Spleen (tissue), 11 donors: ENCODE results near the gene PDE6G. TPM values are rescaled to one million over a fixed set of nuclear protein-coding genes. Genes with fewer than 3 reads are reported as not detected.
A peak's percentile ranks its signal among the peaks of the same experiment; 100 is the strongest.

ENCODE experiments used
- DNase-seq: peaks from one replicate; pipeline ENCODE4 v3.0.0-alpha.2; 2020
- H3K27ac ChIP-seq, 8 donors: fragments of 200-600 bp; sonication (generic) in 7 of 8; 1 replicate in 4 of 8; 2 replicates in 4 of 8; pipeline versions ENCODE4 v1.5.0 to v1.8.0; 2016 to 2021; ENCODE audit warnings: inconsistent platforms in 4 of 8, mild to moderate bottlenecking in 4 of 8, moderate library complexity in 1 of 8
- H3K27me3 ChIP-seq, 7 donors: fragments of 200-600 bp; sonication (generic) in 6 of 7; replicated peaks in 1 of 7; 1 replicate in 4 of 7; 2 replicates in 3 of 7; pipeline versions ENCODE4 v1.5.0 to v1.8.0; 2016 to 2021; ENCODE audit warnings: inconsistent platforms in 3 of 7, mild to moderate bottlenecking in 1 of 7
- H3K36me3 ChIP-seq, 6 donors: fragments of 200-600 bp; sonication (generic) in 5 of 6; 1 replicate in 4 of 6; 2 replicates in 2 of 6; pipeline versions ENCODE4 v1.5.0 to v1.8.0; 2016 to 2021; ENCODE audit warnings: inconsistent platforms in 2 of 6
- H3K4me1 ChIP-seq, 6 donors: fragments of 200-600 bp; sonication (generic) in 5 of 6; 1 replicate in 3 of 6; 2 replicates in 3 of 6; pipeline versions ENCODE4 v1.5.0 to v1.8.0; 2016 to 2021; ENCODE audit warnings: inconsistent platforms in 3 of 6
- H3K4me3 ChIP-seq, 8 donors: fragments of 200-600 bp; sonication (generic) in 7 of 8; 1 replicate in 4 of 8; 2 replicates in 4 of 8; pipeline versions ENCODE4 v1.5.0 to v1.8.0; 2016 to 2021; ENCODE audit warnings: inconsistent platforms in 4 of 8, mild to moderate bottlenecking in 4 of 8, moderate library complexity in 2 of 8
- H3K9me3 ChIP-seq, 8 donors: fragments of 200-600 bp; sonication (generic) in 7 of 8; 1 replicate in 4 of 8; 2 replicates in 4 of 8; pipeline versions ENCODE4 v1.5.0 to v1.8.0; 2016 to 2021; ENCODE audit warnings: inconsistent platforms in 4 of 8
- POLR2A ChIP-seq, 3 donors: fragments of 450-650 bp; IDR thresholded peaks; one replicate each; pipeline ENCODE4 v1.5.1; 2017; ENCODE audit warnings: antibody characterized with exemption in 3 of 3, mild to moderate bottlenecking in 1 of 3
- POLR2AphosphoS5 ChIP-seq, 3 donors: sonication (generic); formaldehyde crosslinking; IDR thresholded peaks; one replicate each; pipeline ENCODE4 v1.5.1; 2017; ENCODE audit warnings: antibody characterized with exemption in 3 of 3
- WGBS, 5 donors: extraction: QIAGEN DNeasy Blood & Tissue Kit in 3 of 5; methylation state at CpG; one replicate each; pipeline versions ENCODE4 v1.1.5 to v1.1.7; 2013 to 2018; 5-methylcytosine and 5-hydroxymethylcytosine counted together
- intact Hi-C: fragments of 100-400 bp; cut with DNase I; formaldehyde crosslinking; loops from one replicate; pipeline ENCODE4 v1.15.0; 2023; ENCODE audit warnings: low total_unique reads
- polyA plus RNA-seq, 3 donors: library from polyadenylated mRNA; stranded (reverse); fragments of 200-250 nt; gene quantifications; one replicate each; pipeline ENCODE4 v1.2.1, GENCODE V29; 2013
- total RNA-seq, 7 donors: library from RNA; depleted of rRNA in 3 of 7; stranded (reverse); fragments of >200 nt in 3 of 7; fragmentation: NEBNext Ultra II Directional in 4 of 7; extraction: Animal tissue kit (Norgen Biotek cat#: 25700) in 4 of 7; gene quantifications; one replicate each; pipeline versions ENCODE4 v1.1.0 to v1.2.1, GENCODE V29; 2016 to 2021
- TF ChIP-seq, protein P1 (sequence below), 11 experiments: fragments of 200-600 bp in 7 of 11; fragments of 450-650 bp in 4 of 11; sonication (generic) in 4 of 11; IDR thresholded peaks in 8 of 11; conservative IDR thresholded peaks in 3 of 11; 1 replicate in 7 of 11; 2 replicates in 4 of 11; pipeline versions ENCODE4 v1.4.0 to v1.8.0; 2016 to 2021; ENCODE audit warnings: antibody characterized with exemption in 11 of 11, inconsistent platforms in 4 of 11, mild to moderate bottlenecking in 1 of 11
- donor health status: healthy with polysubstance abuse.
- donor health status: DM: no; HTN: no; CAD: no; lungs with moderate emphysema.
- donor health status: DM: no; HTN: no; CAD: no.
- donor health status: Bipolar disorder and iron deficiency.
- donor health status: healthy.
- donor health status: DM: no; HTN: no; CAD: no.
- donor health status: DM: yes; HTN: yes; CAD: no.

Gene PDE6G
- total and polyA plus RNA-seq, 10 donors = 6.7 to 27.0 (median 19.4) TPM

DNA sequence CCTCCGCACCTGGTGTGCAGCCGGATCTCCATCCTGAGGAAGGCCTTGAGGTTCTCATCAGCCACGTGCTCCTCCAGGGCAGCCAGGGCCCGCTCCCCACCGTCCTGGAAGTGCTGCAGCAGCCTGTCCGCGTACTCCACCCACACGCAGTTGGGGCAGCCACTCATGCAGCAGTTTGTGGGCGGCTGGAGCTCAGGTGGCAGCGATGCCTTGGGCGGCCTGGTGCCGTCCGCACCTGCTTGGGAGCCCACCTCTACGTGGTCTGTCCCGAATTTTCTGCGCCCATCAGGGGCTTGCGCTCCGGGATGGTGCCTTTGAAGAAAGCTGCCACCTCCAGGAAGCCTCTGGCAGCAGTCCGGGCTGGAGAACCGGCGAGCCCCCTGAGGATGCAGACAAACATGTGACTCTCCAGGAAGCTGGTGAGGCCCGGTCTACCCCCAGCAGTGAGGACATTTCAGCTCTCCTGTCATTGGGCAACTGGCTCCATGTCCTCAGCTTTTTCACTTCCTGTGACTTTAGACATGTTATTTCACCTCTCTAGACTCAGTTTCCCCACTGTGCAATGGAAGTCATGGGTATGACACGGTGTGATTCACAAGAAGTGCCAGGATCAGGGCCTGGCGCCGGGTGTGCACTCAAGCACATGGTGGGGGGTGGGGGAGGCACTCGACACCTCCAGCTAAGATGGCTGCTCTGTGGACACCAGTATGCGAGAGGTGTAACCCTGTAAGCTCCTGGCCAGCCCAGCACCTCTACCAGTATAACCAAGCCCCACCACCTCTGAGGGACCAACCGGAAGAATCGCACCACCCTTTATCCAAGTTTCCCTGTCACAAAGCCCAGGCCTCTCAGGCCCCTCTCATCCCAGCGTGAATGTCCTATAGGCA, 9.1 kb upstream of the PDE6G start:
- Histone ChIP-seq H3K27me3 (no peaks in the 10 kb centered on the region), H3K9me3 (no peaks in the 10 kb centered on the region), H3K27ac (peak overlapping the region; percentile 93 to 97 (median 96)), H3K4me1 (peaks cover 18 to 80% (median 40%) of the 10 kb centered on the region in 6 donors), H3K36me3 (peaks cover 0 to 44% (median 27%) of the 10 kb centered on the region in 6 donors), H3K4me3 (peak overlapping the region; percentile 86 to 100 (median 96))
- no peak for DNase-seq
- 37 to 53% (median 45%) methylated on average over 10 to 30 of the region's 30 CpGs for WGBS, 5 donors
- intact Hi-C loops = no loop called here
- TF ChIP-seq, protein P1, sequence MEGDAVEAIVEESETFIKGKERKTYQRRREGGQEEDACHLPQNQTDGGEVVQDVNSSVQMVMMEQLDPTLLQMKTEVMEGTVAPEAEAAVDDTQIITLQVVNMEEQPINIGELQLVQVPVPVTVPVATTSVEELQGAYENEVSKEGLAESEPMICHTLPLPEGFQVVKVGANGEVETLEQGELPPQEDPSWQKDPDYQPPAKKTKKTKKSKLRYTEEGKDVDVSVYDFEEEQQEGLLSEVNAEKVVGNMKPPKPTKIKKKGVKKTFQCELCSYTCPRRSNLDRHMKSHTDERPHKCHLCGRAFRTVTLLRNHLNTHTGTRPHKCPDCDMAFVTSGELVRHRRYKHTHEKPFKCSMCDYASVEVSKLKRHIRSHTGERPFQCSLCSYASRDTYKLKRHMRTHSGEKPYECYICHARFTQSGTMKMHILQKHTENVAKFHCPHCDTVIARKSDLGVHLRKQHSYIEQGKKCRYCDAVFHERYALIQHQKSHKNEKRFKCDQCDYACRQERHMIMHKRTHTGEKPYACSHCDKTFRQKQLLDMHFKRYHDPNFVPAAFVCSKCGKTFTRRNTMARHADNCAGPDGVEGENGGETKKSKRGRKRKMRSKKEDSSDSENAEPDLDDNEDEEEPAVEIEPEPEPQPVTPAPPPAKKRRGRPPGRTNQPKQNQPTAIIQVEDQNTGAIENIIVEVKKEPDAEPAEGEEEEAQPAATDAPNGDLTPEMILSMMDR (IDR thresholded peaks at IDR 0.05 in 8 of 11, conservative IDR thresholded peaks at IDR 0.05 in 3 of 11) = no peak
- no peak for TF ChIP-seq POLR2A (IDR thresholded peaks at IDR 0.05)
- TF ChIP-seq POLR2AphosphoS5 (IDR thresholded peaks at IDR 0.05) = no peak

DNA sequence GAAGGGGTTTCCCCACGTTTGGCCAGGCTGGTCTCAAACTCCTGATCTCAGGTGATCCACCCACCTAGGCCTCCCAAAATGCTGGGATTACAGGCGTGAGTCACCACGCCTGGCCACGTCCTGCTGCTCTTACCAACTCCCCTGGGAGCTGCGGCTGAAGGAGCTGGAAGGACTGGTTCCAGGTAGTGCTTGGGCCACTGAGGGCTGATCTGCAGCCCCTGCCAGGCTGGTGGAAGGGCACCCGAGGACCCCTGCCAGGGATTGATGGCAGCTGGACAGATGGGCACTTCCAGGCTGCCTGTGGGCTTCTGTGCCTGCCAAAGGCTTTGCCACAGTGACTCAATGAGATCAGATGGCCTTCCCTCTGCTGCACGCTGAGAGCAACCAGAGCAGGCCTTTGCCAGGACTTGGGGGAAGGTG, 7.7 kb upstream of the PDE6G start:
- 74 to 93% (median 89%) methylated on average over 6 to 7 of the region's 7 CpGs for WGBS, 5 donors
- no peak overlapping the region for H3K4me3 ChIP-seq
- no peaks in the 10 kb centered on the region for H3K27me3 ChIP-seq
- peaks cover 18 to 66% (median 38%) of the 10 kb centered on the region in 6 donors for H3K4me1 ChIP-seq
- no peaks in the 10 kb centered on the region for H3K9me3 ChIP-seq
- peaks cover 0 to 30% (median 13%) of the 10 kb centered on the region in 6 donors for H3K36me3 ChIP-seq
- intact Hi-C loops = no loop called here
- TF ChIP-seq POLR2AphosphoS5 (IDR thresholded peaks at IDR 0.05) = peak in 2 of 3 donors; percentile 16 to 43
- TF ChIP-seq POLR2A (IDR thresholded peaks at IDR 0.05) = no peak
- H3K27ac ChIP-seq = peak overlapping the region in 2 of 8 donors; percentile 62 to 67
- DNase-seq = no peak

DNA sequence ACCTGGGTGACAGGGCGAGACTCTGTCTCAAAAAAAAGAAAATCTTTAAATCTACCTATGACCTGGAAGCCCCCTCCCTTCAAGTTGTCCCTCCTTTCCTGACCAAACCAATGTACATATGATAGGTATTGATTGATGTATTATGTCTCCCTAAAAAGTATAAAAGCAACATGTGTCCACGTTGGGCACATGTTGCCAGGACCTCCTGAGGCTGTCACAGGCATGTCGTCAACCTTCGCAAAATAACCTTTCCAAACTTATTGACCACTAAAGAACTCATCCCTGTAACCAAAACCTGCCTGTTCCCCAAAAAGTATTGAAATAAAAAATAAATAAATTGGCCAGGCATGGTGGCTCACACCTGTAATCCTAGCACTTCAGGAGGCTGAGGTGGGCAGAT, 5.7 kb upstream of the PDE6G start:
- WGBS, 5 donors = 91 to 97% (median 93%) methylated on average over 4 of the region's 4 CpGs
- Histone ChIP-seq H3K4me1 (peaks cover 9 to 48% (median 20%) of the 10 kb centered on the region in 6 donors), H3K4me3 (no peak overlapping the region), H3K36me3 (peaks cover 0 to 16% (median 6%) of the 10 kb centered on the region in 6 donors), H3K27me3 (no peaks in the 10 kb centered on the region), H3K9me3 (no peaks in the 10 kb centered on the region), H3K27ac (no peak overlapping the region)
- no peak for DNase-seq
- intact Hi-C loops = no loop called here
- TF ChIP-seq, protein P1 (IDR thresholded peaks at IDR 0.05 in 8 of 11, conservative IDR thresholded peaks at IDR 0.05 in 3 of 11) = no peak
- no peak for TF ChIP-seq POLR2A (IDR thresholded peaks at IDR 0.05)

DNA sequence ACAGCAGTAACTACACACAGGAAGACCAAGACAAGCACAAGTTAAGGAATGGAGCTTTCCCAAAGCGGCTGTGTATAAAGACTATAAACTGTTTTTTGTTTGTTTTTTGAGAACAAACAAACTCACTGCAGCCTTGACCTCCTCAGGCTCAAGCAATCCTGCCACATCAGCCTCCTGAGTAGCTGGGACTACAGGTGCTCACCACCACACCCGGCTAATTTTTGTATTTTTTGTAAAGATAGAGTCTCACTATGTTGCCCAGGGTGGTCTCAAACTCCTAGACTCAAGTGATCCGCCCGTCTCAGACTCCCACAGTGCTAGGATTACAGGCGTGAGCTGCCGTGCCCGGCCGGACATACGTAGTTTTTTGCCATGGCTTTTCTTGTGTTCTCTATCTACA, 4.1 kb upstream of the PDE6G start:
- no peak overlapping the region for H3K27ac ChIP-seq

More for the DNA sequence above, 4.1 kb upstream of the PDE6G start:
- WGBS, 5 donors = 91 to 96% (median 95%) methylated on average over 9 of the region's 9 CpGs
- H3K4me1 ChIP-seq = peaks cover 6 to 52% (median 12%) of the 10 kb centered on the region in 6 donors
- no peak for TF ChIP-seq POLR2AphosphoS5 (IDR thresholded peaks at IDR 0.05)
- no peak for TF ChIP-seq POLR2A (IDR thresholded peaks at IDR 0.05)
- TF ChIP-seq, protein P1 (IDR thresholded peaks at IDR 0.05 in 8 of 11, conservative IDR thresholded peaks at IDR 0.05 in 3 of 11) = no peak
- intact Hi-C loops = no loop called here
- H3K27me3 ChIP-seq = peaks cover 0 to 2% (median 0%) of the 10 kb centered on the region in 7 donors
- no peak for DNase-seq
- H3K9me3 ChIP-seq = no peaks in the 10 kb centered on the region
- H3K4me3 ChIP-seq = no peak overlapping the region
- peaks cover 0 to 16% (median 6%) of the 10 kb centered on the region in 6 donors for H3K36me3 ChIP-seq
